CD14-positive monocyte (primary cell): ENCODE data around the gene SNX21. TPM values are rescaled to one million over a fixed set of nuclear protein-coding genes. Genes with fewer than 3 reads are reported as not detected.

Experiments
- DNase-seq, 3 donors: peaks; one replicate each; pipeline ENCODE4 v3.0.0-alpha.2; 2011 to 2022
- H2AFZ ChIP-seq: 2 replicates; pipeline ENCODE4 v1.6.0; 2012; ENCODE audit warnings: mild to moderate bottlenecking, low read depth, low read length, inconsistent platforms; ENCODE audit not compliant: insufficient read depth, poor library complexity, severe bottlenecking
- H3K27ac ChIP-seq, 2 donors: 1 replicate in 1 of 2; 2 replicates in 1 of 2; pipeline ENCODE4 v1.5.1; 2012 to 2013; ENCODE audit warnings: low read length in 2 of 2, control low read depth in 1 of 2, inconsistent platforms in 1 of 2, low read depth in 1 of 2, mild to moderate bottlenecking in 1 of 2
- H3K27me3 ChIP-seq, 2 donors: one replicate each; pipeline versions ENCODE4 v1.6.0 to v1.6.1; 2011 to 2013; ENCODE audit warnings: low read length in 2 of 2; ENCODE audit not compliant: control insufficient read depth in 2 of 2, insufficient read depth in 2 of 2
- H3K36me3 ChIP-seq, 2 donors: replicated peaks in 1 of 2; 1 replicate in 1 of 2; 2 replicates in 1 of 2; pipeline versions ENCODE4 v1.5.1 to v1.6.1; 2012 to 2013; ENCODE audit warnings: low read length in 2 of 2, control low read depth in 1 of 2, inconsistent platforms in 1 of 2, mild to moderate bottlenecking in 1 of 2; ENCODE audit not compliant: insufficient read depth in 2 of 2, control insufficient read depth in 1 of 2
- H3K4me1 ChIP-seq, 2 donors: 1 replicate in 1 of 2; 2 replicates in 1 of 2; pipeline versions ENCODE4 v1.5.1 to v1.6.1; 2012 to 2013; ENCODE audit warnings: low read length in 2 of 2, control low read depth in 1 of 2, inconsistent platforms in 1 of 2, mild to moderate bottlenecking in 1 of 2, moderate library complexity in 1 of 2; ENCODE audit not compliant: insufficient read depth in 2 of 2, control insufficient read depth in 1 of 2
- H3K4me2 ChIP-seq: replicated peaks from 2 replicates; pipeline ENCODE3; 2012; ENCODE audit warnings: low read length, moderate library complexity, mild to moderate bottlenecking; ENCODE audit not compliant: poor library complexity, severe bottlenecking; ENCODE audit errors: extremely low read depth
- H3K4me3 ChIP-seq, 3 experiments: fragments of 200-600 bp in 1 of 3; sonication (generic) in 1 of 3; replicated peaks in 1 of 3; 1 replicate in 2 of 3; 2 replicates in 1 of 3; pipeline ENCODE4 v1.5.1; 2011 to 2013; ENCODE audit warnings: low read length in 3 of 3, mild to moderate bottlenecking in 3 of 3, control low read depth in 2 of 3, low read depth in 2 of 3, inconsistent platforms in 1 of 3, moderate library complexity in 1 of 3
- H3K79me2 ChIP-seq: 2 replicates; pipeline ENCODE4 v1.6.0; 2012; ENCODE audit warnings: mild to moderate bottlenecking, control low read depth, inconsistent platforms, low read length, moderate library complexity; ENCODE audit not compliant: insufficient read depth
- H3K9ac ChIP-seq: 2 replicates; pipeline ENCODE4 v1.6.0; 2017; ENCODE audit warnings: low read length, mild to moderate bottlenecking; ENCODE audit not compliant: insufficient read depth, poor library complexity, severe bottlenecking
- H3K9me3 ChIP-seq, 2 donors: replicated peaks in 1 of 2; 1 replicate in 1 of 2; 2 replicates in 1 of 2; pipeline versions ENCODE4 v1.5.1 to v1.6.1; 2012 to 2013; ENCODE audit warnings: low read length in 2 of 2, control low read depth in 1 of 2; ENCODE audit not compliant: control insufficient read depth in 1 of 2, insufficient read depth in 1 of 2
- H4K20me1 ChIP-seq: 2 replicates; pipeline ENCODE4 v1.6.0; 2012; ENCODE audit warnings: mild to moderate bottlenecking, low read length, control low read depth, moderate library complexity; ENCODE audit not compliant: insufficient read depth
- H3K27ac Mint-ChIP-seq, 7 donors: one replicate each; pipeline ENCODE4 v1.8.0; 2020; ENCODE audit warnings: mild to moderate bottlenecking in 7 of 7, mixed read lengths in 7 of 7, moderate library complexity in 6 of 7, inconsistent platforms in 2 of 7
- H3K27me3 Mint-ChIP-seq, 3 donors: one replicate each; pipeline ENCODE4 v1.8.0; 2021 to 2022; ENCODE audit warnings: low read depth in 3 of 3, mild to moderate bottlenecking in 3 of 3, mixed read lengths in 3 of 3, moderate library complexity in 3 of 3, inconsistent platforms in 1 of 3
- H3K36me3 Mint-ChIP-seq, 2 donors: one replicate each; pipeline ENCODE4 v1.8.0; 2020; ENCODE audit warnings: mixed read lengths in 2 of 2, inconsistent platforms in 1 of 2, mild to moderate bottlenecking in 1 of 2
- H3K4me1 Mint-ChIP-seq: one replicate; pipeline ENCODE4 v1.8.0; 2020; ENCODE audit warnings: mild to moderate bottlenecking, mixed read lengths
- H3K4me3 Mint-ChIP-seq, 2 donors: one replicate each; pipeline ENCODE4 v1.8.0; 2020; ENCODE audit warnings: mild to moderate bottlenecking in 2 of 2, mixed read lengths in 2 of 2, moderate library complexity in 1 of 2
- H3K9me3 Mint-ChIP-seq, 7 donors: one replicate each; pipeline ENCODE4 v1.8.0; 2020 to 2022; ENCODE audit warnings: mixed read lengths in 7 of 7, mild to moderate bottlenecking in 6 of 7, moderate library complexity in 6 of 7, inconsistent platforms in 2 of 7
- CTCF ChIP-seq: fragments of 200-600 bp; IDR thresholded peaks from one replicate; pipeline ENCODE4 v1.8.0; 2022; ENCODE audit warnings: antibody characterized with exemption, mild to moderate bottlenecking
- WGBS: methylation state at CpG from one replicate; pipeline ENCODE4 v1.1.5; 2013; ENCODE audit warnings: missing lambda C conversion rate; ENCODE audit not compliant: insufficient coverage; 5-methylcytosine and 5-hydroxymethylcytosine counted together
- intact Hi-C, 2 donors: fragments of 100-400 bp; cut with micrococcal nuclease; formaldehyde crosslinking; loops; one replicate each; pipeline versions ENCODE4 v1.15.0 to v1.15.1; 2023
- polyA plus RNA-seq, 3 donors: library from polyadenylated mRNA; depleted of rRNA in 1 of 3; unstranded in 2 of 3; stranded (reverse) in 1 of 3; fragments of 300-500 nt in 2 of 3; fragments of >200 nt in 1 of 3; fragmentation: Illumina TruSeq in 2 of 3; gene quantifications; 1 replicate in 2 of 3; 2 replicates in 1 of 3; pipeline ENCODE4 v1.2.3, GENCODE V29; 2012 to 2021

The SNX21 gene
- polyA plus RNA-seq, 3 donors: 11.2 to 16.9 (median 12.7) TPM

GRCh38 chr20:45792317-45793118 is 41.1 kb upstream of the SNX21 start:
- Histone ChIP-seq H3K79me2 (peaks cover 49% of the 10 kb centered on the region), H3K4me3 (peak overlapping the region; percentile 90 to 96 (median 95)), H2AFZ (peak overlapping the region; percentile 55), H3K4me1 (peaks cover 18 to 22% of the 10 kb centered on the region in 2 donors), H3K27me3 (no peaks in the 10 kb centered on the region), H3K36me3 (peaks cover 34 to 37% of the 10 kb centered on the region in 2 donors), H4K20me1 (peaks cover 33% of the 10 kb centered on the region), H3K9ac (peak overlapping the region; percentile 99), H3K9me3 (no peaks in the 10 kb centered on the region), H3K27ac (peak overlapping the region; percentile 98), H3K4me2 (peak overlapping the region; percentile 90)
- Mint-ChIP-seq H3K36me3 (peaks cover 35 to 39% of the 10 kb centered on the region in 2 donors), H3K27me3 (peaks cover 0 to 2% (median 0%) of the 10 kb centered on the region in 3 donors), H3K4me1 (peaks cover 14% of the 10 kb centered on the region), H3K4me3 (peak overlapping the region; percentile 93 to 97), H3K27ac (peak overlapping the region; percentile 97 to 99 (median 99)), H3K9me3 (no peaks in the 10 kb centered on the region)
- intact Hi-C loops: loop anchor here (10.0 kb wide), 2 partner anchors 302 to 322 kb away; partner anchors contain the start of gene CD40 (in 1 of the 2)
- no peak for TF ChIP-seq CTCF
- WGBS: 3% methylated on average over 11 of the region's 19 CpGs
- peak; percentile 67 to 90 (median 77) for DNase-seq

- no peak for DNase-seq
These were observed 37.1 kb upstream of the SNX21 start for GRCh38 chr20:45796337-45797065.

More at GRCh38 chr20:45796337-45797065, 37.1 kb upstream of the SNX21 start:
- no peak for TF ChIP-seq CTCF
- Histone ChIP-seq H3K79me2 (peaks cover 58% of the 10 kb centered on the region), H3K4me3 (no peak overlapping the region), H3K4me1 (peaks cover 16 to 18% of the 10 kb centered on the region in 2 donors), H3K9ac (no peak overlapping the region), H4K20me1 (peaks cover 61% of the 10 kb centered on the region), H3K36me3 (peaks cover 46% of the 10 kb centered on the region in 2 donors), H3K27ac (no peak overlapping the region), H3K27me3 (no peaks in the 10 kb centered on the region), H3K9me3 (no peaks in the 10 kb centered on the region), H3K4me2 (no peak overlapping the region), H2AFZ (no peak overlapping the region)
- WGBS: over 99% methylated on average over 11 of the region's 11 CpGs
- no peak overlapping the region for H3K4me3 Mint-ChIP-seq
- intact Hi-C loops: loop anchor here (10.0 kb wide), 2 partner anchors 298 to 318 kb away; partner anchors contain the start of gene CD40 (in 1 of the 2)
- H3K4me1 Mint-ChIP-seq: peaks cover 23% of the 10 kb centered on the region
- peak overlapping the region in 3 of 7 donors; percentile 33 to 75 (median 73) for H3K27ac Mint-ChIP-seq
- H3K27me3 Mint-ChIP-seq: peaks cover 0 to 2% (median 0%) of the 10 kb centered on the region in 3 donors
- H3K36me3 Mint-ChIP-seq: peaks cover 44 to 57% of the 10 kb centered on the region in 2 donors
- H3K9me3 Mint-ChIP-seq: no peaks in the 10 kb centered on the region
